SK-N-SH treated with all-trans-retinoic acid at 6 μM for 48 hours (cell line): Measurements from ENCODE around the gene CR1.

Experiments used
- ATAC-seq: fragments of 200-7000 bp; cut with Tn5 transposase; 3 replicates; pipeline ENCODE4 v1.9.1; 2020; ENCODE audit warnings: mild to moderate bottlenecking, moderate library complexity
- ARNTL ChIP-seq: fragments of 450-650 bp; formaldehyde crosslinking; IDR thresholded peaks from 2 replicates; pipeline ENCODE4 v1.5.0; 2020; ENCODE audit warnings: low read depth, mild to moderate bottlenecking, moderate library complexity, borderline replicate concordance
- BACH2 ChIP-seq: fragments of 250-450 bp; sonication (Bioruptor Pico); IDR thresholded peaks from 2 replicates; pipeline ENCODE4 v1.9.0; 2021; ENCODE audit warnings: mild to moderate bottlenecking, borderline replicate concordance
- CSDC2 ChIP-seq: fragments of 250-450 bp; sonication (Bioruptor Pico); IDR thresholded peaks from 2 replicates; pipeline ENCODE4 v1.5.0; 2020; ENCODE audit warnings: mild to moderate bottlenecking, moderate library complexity
- ESRRG ChIP-seq: fragments of 250-450 bp; sonication (Bioruptor Pico); IDR thresholded peaks from 2 replicates; pipeline ENCODE4 v1.6.1; 2021; ENCODE audit warnings: mild to moderate bottlenecking
- GLIS3 ChIP-seq: fragments of 250-450 bp; sonication (Bioruptor Pico); IDR thresholded peaks from 2 replicates; pipeline ENCODE4 v1.5.0; 2020; ENCODE audit warnings: mild to moderate bottlenecking, moderate library complexity
- OSR1 ChIP-seq: fragments of 250-450 bp; sonication (Bioruptor Pico); IDR thresholded peaks from 2 replicates; pipeline ENCODE4 v1.8.0; 2022; ENCODE audit warnings: moderate library complexity, mild to moderate bottlenecking, inconsistent platforms
- PPARA ChIP-seq: fragments of 250-450 bp; sonication (Bioruptor Pico); IDR thresholded peaks from 2 replicates; pipeline ENCODE4 v1.5.0; 2020; ENCODE audit warnings: mild to moderate bottlenecking, borderline replicate concordance
- RARB ChIP-seq: fragments of 250-450 bp; sonication (Bioruptor Pico); IDR thresholded peaks from 2 replicates; pipeline ENCODE4 v1.8.0; 2021; ENCODE audit warnings: mild to moderate bottlenecking, moderate library complexity
- SNAI2 ChIP-seq: fragments of 250-450 bp; sonication (Bioruptor Pico); IDR thresholded peaks from 2 replicates; pipeline ENCODE4 v1.5.0; 2020; ENCODE audit warnings: mild to moderate bottlenecking, moderate library complexity
- TOX ChIP-seq: fragments of 250-450 bp; sonication (Bioruptor Pico); IDR thresholded peaks from 2 replicates; pipeline ENCODE4 v1.8.0; 2021; ENCODE audit warnings: mild to moderate bottlenecking, moderate library complexity, borderline replicate concordance
- ZC3H10 ChIP-seq: fragments of 250-450 bp; sonication (Bioruptor Pico); IDR thresholded peaks from 2 replicates; pipeline ENCODE4 v1.5.1; 2021; ENCODE audit warnings: mild to moderate bottlenecking, moderate library complexity
- ZFP30 ChIP-seq: fragments of 450-650 bp; formaldehyde crosslinking; IDR thresholded peaks from 2 replicates; pipeline ENCODE4 v1.5.0; 2022; ENCODE audit warnings: mild to moderate bottlenecking, moderate library complexity
- ZNF565 ChIP-seq: fragments of 450-650 bp; formaldehyde crosslinking; conservative IDR thresholded peaks from 2 replicates; pipeline ENCODE4 v1.5.0; 2020; ENCODE audit warnings: low read depth, mild to moderate bottlenecking, moderate library complexity
- ZNF70 ChIP-seq: fragments of 450-650 bp; formaldehyde crosslinking; IDR thresholded peaks from 2 replicates; pipeline ENCODE4 v1.5.0; 2020; ENCODE audit warnings: mild to moderate bottlenecking, moderate library complexity
- ZNF8 ChIP-seq: fragments of 450-650 bp; formaldehyde crosslinking; IDR thresholded peaks from 2 replicates; pipeline ENCODE4 v1.5.0; 2020; ENCODE audit warnings: mild to moderate bottlenecking, moderate library complexity
- TF ChIP-seq, protein P1 (sequence below): fragments of 250-450 bp; sonication (Bioruptor Pico); IDR thresholded peaks from 2 replicates; pipeline ENCODE4 v1.5.1; 2021; ENCODE audit warnings: mild to moderate bottlenecking, moderate library complexity
- TF ChIP-seq, protein P2 (sequence below): fragments of 250-450 bp; sonication (Bioruptor Pico); IDR thresholded peaks from 2 replicates; pipeline ENCODE4 v1.5.1; 2020; ENCODE audit warnings: low read depth, mild to moderate bottlenecking, moderate library complexity
- TF ChIP-seq, protein P3 (sequence below): fragments of 250-450 bp; sonication (Bioruptor Pico); IDR thresholded peaks from 2 replicates; pipeline ENCODE4 v1.8.0; 2021; ENCODE audit warnings: low read depth, mild to moderate bottlenecking, moderate library complexity, borderline replicate concordance
- TF ChIP-seq, protein P4 (sequence below): fragments of 250-450 bp; sonication (Bioruptor Pico); IDR thresholded peaks from 2 replicates; pipeline ENCODE4 v1.5.0; 2020; ENCODE audit warnings: mild to moderate bottlenecking, moderate library complexity

The CR1 gene

DNA sequence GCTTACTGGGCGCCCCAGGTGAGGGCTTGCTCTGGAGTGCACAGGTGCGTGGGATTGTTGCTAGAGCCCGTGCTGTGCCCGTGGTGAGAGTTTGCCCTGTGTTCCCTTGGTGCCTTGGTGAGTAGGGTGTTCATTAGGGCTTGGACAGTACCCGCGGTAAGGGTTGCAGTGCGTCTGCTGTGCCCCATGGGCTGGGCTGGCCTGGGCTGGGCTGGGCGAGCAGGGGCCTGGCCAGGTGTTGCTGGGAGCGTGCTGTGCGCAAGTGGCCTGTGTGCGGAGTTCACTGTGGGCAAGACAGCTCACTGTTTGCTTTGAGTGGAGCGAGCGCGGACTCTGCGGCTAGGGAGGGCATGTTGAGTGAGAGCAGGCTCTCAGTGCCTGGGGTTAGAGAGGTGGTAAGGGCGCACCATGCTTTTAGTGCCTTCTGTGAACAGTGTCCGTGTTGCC is 149.7 kb downstream of the CR1 start:
- ATAC-seq, result peak; percentile 48
- TF ChIP-seq, protein P1, sequence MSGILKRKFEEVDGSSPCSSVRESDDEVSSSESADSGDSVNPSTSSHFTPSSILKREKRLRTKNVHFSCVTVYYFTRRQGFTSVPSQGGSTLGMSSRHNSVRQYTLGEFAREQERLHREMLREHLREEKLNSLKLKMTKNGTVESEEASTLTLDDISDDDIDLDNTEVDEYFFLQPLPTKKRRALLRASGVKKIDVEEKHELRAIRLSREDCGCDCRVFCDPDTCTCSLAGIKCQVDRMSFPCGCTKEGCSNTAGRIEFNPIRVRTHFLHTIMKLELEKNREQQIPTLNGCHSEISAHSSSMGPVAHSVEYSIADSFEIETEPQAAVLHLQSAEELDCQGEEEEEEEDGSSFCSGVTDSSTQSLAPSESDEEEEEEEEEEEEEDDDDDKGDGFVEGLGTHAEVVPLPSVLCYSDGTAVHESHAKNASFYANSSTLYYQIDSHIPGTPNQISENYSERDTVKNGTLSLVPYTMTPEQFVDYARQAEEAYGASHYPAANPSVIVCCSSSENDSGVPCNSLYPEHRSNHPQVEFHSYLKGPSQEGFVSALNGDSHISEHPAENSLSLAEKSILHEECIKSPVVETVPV (CRISPR knock-in tag), result no peak
- TF ChIP-seq, protein P2, sequence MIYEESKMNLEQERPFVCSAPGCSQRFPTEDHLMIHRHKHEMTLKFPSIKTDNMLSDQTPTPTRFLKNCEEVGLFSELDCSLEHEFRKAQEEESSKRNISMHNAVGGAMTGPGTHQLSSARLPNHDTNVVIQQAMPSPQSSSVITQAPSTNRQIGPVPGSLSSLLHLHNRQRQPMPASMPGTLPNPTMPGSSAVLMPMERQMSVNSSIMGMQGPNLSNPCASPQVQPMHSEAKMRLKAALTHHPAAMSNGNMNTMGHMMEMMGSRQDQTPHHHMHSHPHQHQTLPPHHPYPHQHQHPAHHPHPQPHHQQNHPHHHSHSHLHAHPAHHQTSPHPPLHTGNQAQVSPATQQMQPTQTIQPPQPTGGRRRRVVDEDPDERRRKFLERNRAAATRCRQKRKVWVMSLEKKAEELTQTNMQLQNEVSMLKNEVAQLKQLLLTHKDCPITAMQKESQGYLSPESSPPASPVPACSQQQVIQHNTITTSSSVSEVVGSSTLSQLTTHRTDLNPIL (CRISPR knock-in tag), result no peak
- no peak for TF ChIP-seq ZNF565
- TF ChIP-seq ARNTL (CRISPR knock-in tag), result no peak
- TF ChIP-seq CSDC2 (CRISPR knock-in tag), result no peak
- TF ChIP-seq GLIS3 (CRISPR knock-in tag), result no peak
- no peak for TF ChIP-seq ZNF8 (CRISPR knock-in tag)
- TF ChIP-seq, protein P3, sequence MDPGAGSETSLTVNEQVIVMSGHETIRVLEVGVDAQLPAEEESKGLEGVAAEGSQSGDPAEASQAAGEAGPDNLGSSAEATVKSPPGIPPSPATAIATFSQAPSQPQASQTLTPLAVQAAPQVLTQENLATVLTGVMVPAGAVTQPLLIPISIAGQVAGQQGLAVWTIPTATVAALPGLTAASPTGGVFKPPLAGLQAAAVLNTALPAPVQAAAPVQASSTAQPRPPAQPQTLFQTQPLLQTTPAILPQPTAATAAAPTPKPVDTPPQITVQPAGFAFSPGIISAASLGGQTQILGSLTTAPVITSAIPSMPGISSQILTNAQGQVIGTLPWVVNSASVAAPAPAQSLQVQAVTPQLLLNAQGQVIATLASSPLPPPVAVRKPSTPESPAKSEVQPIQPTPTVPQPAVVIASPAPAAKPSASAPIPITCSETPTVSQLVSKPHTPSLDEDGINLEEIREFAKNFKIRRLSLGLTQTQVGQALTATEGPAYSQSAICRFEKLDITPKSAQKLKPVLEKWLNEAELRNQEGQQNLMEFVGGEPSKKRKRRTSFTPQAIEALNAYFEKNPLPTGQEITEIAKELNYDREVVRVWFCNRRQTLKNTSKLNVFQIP (CRISPR knock-in tag), result no peak
- no peak for TF ChIP-seq SNAI2 (CRISPR knock-in tag)
- TF ChIP-seq, protein P4, sequence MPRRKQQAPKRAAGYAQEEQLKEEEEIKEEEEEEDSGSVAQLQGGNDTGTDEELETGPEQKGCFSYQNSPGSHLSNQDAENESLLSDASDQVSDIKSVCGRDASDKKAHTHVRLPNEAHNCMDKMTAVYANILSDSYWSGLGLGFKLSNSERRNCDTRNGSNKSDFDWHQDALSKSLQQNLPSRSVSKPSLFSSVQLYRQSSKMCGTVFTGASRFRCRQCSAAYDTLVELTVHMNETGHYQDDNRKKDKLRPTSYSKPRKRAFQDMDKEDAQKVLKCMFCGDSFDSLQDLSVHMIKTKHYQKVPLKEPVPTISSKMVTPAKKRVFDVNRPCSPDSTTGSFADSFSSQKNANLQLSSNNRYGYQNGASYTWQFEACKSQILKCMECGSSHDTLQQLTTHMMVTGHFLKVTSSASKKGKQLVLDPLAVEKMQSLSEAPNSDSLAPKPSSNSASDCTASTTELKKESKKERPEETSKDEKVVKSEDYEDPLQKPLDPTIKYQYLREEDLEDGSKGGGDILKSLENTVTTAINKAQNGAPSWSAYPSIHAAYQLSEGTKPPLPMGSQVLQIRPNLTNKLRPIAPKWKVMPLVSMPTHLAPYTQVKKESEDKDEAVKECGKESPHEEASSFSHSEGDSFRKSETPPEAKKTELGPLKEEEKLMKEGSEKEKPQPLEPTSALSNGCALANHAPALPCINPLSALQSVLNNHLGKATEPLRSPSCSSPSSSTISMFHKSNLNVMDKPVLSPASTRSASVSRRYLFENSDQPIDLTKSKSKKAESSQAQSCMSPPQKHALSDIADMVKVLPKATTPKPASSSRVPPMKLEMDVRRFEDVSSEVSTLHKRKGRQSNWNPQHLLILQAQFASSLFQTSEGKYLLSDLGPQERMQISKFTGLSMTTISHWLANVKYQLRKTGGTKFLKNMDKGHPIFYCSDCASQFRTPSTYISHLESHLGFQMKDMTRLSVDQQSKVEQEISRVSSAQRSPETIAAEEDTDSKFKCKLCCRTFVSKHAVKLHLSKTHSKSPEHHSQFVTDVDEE (CRISPR knock-in tag), result no peak
- no peak for TF ChIP-seq TOX (CRISPR knock-in tag)
- TF ChIP-seq ZFP30, result no peak

DNA sequence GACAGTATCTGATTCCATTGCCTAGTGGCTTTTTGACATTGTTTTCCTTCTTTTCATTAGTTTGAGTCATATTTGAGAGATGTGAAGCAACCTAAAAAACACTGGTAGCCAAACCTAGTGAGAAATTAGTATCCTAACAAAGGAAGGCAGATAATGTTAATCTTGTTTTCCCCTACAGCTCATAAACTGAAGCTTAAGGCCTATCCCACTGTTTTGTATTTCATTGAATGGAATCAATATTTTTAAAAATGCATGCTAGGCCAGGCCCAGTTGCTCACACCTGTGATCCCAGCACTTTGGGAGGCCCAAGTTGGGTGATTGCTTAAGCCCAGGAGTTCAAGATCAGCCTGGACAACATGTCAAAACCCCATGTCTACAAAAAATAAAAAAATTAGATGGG is 150.2 kb downstream of the CR1 start:
- TF ChIP-seq, protein P2 (CRISPR knock-in tag), result no peak
- TF ChIP-seq, protein P4 (CRISPR knock-in tag), result no peak
- TF ChIP-seq BACH2 (no peak), TOX (CRISPR knock-in tag) (no peak), ZNF8 (CRISPR knock-in tag) (no peak), OSR1 (CRISPR knock-in tag) (no peak), PPARA (CRISPR knock-in tag) (no peak), RARB (CRISPR knock-in tag) (no peak), CSDC2 (CRISPR knock-in tag) (no peak), ZNF565 (no peak)
- ATAC-seq, result no peak

DNA sequence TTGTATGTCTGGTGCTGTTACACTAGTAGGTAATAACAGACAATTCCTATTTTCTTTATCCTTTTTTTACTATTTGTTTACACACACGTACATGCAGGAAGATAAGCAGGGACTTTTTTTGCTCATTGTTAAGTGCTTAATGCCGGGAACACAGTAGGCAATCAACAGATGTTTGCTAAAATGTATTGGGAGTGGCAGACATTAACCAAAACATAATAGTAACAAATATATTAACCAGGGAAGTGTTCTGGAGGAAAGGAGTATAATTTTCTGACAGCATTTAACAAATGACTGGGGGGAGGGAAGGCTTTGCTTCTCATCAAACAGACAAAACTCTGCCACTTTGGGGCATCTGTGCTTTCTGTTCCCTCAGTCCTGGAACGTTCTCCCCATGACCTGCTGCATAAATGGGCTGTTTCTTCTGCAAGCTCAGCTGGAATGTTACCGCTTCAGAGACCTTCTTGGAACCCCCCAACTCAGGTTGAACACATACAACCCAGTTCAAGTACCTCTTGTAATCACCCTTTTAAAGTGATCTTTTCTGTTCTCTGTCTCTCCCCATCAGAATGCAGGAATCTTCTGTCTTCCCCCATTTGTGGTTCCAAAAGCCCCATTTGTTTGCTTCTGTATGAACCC is 151.1 kb downstream of the CR1 start:
- ATAC-seq, result no peak
- TF ChIP-seq ZC3H10 (CRISPR knock-in tag), result no peak
- TF ChIP-seq ARNTL (CRISPR knock-in tag), result no peak
- TF ChIP-seq, protein P4 (CRISPR knock-in tag), result no peak
- TF ChIP-seq BACH2, result no peak
- no peak for TF ChIP-seq RARB (CRISPR knock-in tag)
- TF ChIP-seq ZNF8 (CRISPR knock-in tag), result no peak
- no peak for TF ChIP-seq ZFP30
- TF ChIP-seq, protein P2 (CRISPR knock-in tag), result no peak
- TF ChIP-seq SNAI2 (CRISPR knock-in tag), result no peak
- no peak for TF ChIP-seq GLIS3 (CRISPR knock-in tag)
- TF ChIP-seq ESRRG (CRISPR knock-in tag), result no peak
- no peak for TF ChIP-seq ZNF70 (CRISPR knock-in tag)
- TF ChIP-seq PPARA (CRISPR knock-in tag), result no peak
